PC-3 (cell line): ENCODE data around the gene ERCC5. TPM values are rescaled to one million over a fixed set of nuclear protein-coding genes. Genes with fewer than 3 reads are reported as not detected.

Experiments
- ATAC-seq: fragments of 200-7000 bp; cut with Tn5 transposase; 2 replicates; pipeline ENCODE4 v1.9.1; 2020; ENCODE audit warnings: mild to moderate bottlenecking, moderate library complexity
- BruUV-seq: library from RNA; stranded (reverse); fragments of 400-500 nt; replicated peaks from 2 replicates; lab custom pipeline; 2021; lab: Mats Ljungman, UMichigan
- CTCF ChIA-PET: fragments of 300-600 bp; sonication (Branson Sonifier 250); formaldehyde crosslinking; loops from one replicate; lab custom pipeline; 2022; ENCODE audit warnings: antibody characterized with exemption; lab: Charles Lee
- POLR2A ChIA-PET: fragments of 300-600 bp; sonication (Branson Sonifier 250); formaldehyde crosslinking; loops from one replicate; lab custom pipeline; 2022; ENCODE audit warnings: antibody characterized with exemption; ENCODE audit not compliant: unreplicated experiment; lab: Charles Lee
- DNase-seq: peaks from one replicate; pipeline ENCODE4 v3.0.0-alpha.2; 2015
- H2AFZ ChIP-seq: fragments of 300-600 bp; sonication (generic); 2 replicates; pipeline ENCODE4 v1.6.0; 2016; ENCODE audit warnings: antibody characterized with exemption, low read length
- H3F3A ChIP-seq: fragments of 300-600 bp; sonication (generic); one replicate; pipeline ENCODE4 v1.6.0; 2017; ENCODE audit warnings: antibody characterized with exemption, low read length, control low read depth, mild to moderate bottlenecking; ENCODE audit not compliant: unreplicated experiment
- H3K27ac ChIP-seq: fragments of 300-600 bp; sonication (generic); 2 replicates; pipeline ENCODE4 v1.5.1; 2016; ENCODE audit warnings: mild to moderate bottlenecking, low read length
- H3K27me3 ChIP-seq: fragments of 300-600 bp; sonication (generic); 2 replicates; pipeline ENCODE4 v1.6.1; 2016; ENCODE audit warnings: low read length, mixed read lengths
- H3K36me3 ChIP-seq: fragments of 300-600 bp; sonication (generic); 2 replicates; pipeline ENCODE4 v1.6.1; 2016; ENCODE audit warnings: low read depth, mixed run types, low read length, mixed read lengths
- H3K4me1 ChIP-seq: fragments of 300-600 bp; sonication (generic); 2 replicates; pipeline ENCODE4 v1.5.1; 2016; ENCODE audit warnings: low read length; ENCODE audit not compliant: insufficient read depth
- H3K4me2 ChIP-seq: fragments of 300-600 bp; sonication (generic); 2 replicates; pipeline ENCODE4 v1.6.0; 2016; ENCODE audit warnings: low read length
- H3K4me3 ChIP-seq: fragments of 300-600 bp; sonication (generic); 2 replicates; pipeline ENCODE4 v1.5.1; 2016; ENCODE audit warnings: mild to moderate bottlenecking, low read length, mixed read lengths
- H3K79me2 ChIP-seq: fragments of 300-600 bp; sonication (generic); 2 replicates; pipeline ENCODE4 v1.6.1; 2017; ENCODE audit warnings: low read length, mixed read lengths
- H3K9ac ChIP-seq: fragments of 300-600 bp; sonication (generic); 2 replicates; pipeline ENCODE4 v1.6.0; 2016; ENCODE audit warnings: mild to moderate bottlenecking, low read length
- H3K9me2 ChIP-seq: fragments of 300-600 bp; sonication (generic); replicated peaks from 2 replicates; pipeline ENCODE4 v1.6.1; 2016; ENCODE audit warnings: mixed run types, low read length, mixed read lengths
- H3K9me3 ChIP-seq: fragments of 300-600 bp; sonication (generic); 2 replicates; pipeline ENCODE4 v1.6.1; 2016; ENCODE audit warnings: low read length, mixed read lengths
- H4K20me1 ChIP-seq: fragments of 300-600 bp; sonication (generic); 2 replicates; pipeline ENCODE4 v1.6.1; 2016; ENCODE audit warnings: low read length, mixed read lengths
- CTCF ChIP-seq: fragments of 300-600 bp; sonication (generic); conservative IDR thresholded peaks from 2 replicates; pipeline ENCODE4 v1.5.1; 2017; ENCODE audit warnings: antibody characterized with exemption, low read depth, mild to moderate bottlenecking, low read length
- EZH2 ChIP-seq: fragments of 300-600 bp; sonication (generic); IDR thresholded peaks from one replicate; pipeline ENCODE4 v1.6.1; 2017; ENCODE audit warnings: antibody characterized with exemption, mild to moderate bottlenecking, low read length; ENCODE audit not compliant: unreplicated experiment
- EZH2phosphoT487 ChIP-seq: fragments of 300-600 bp; sonication (generic); IDR thresholded peaks from 2 replicates; pipeline ENCODE4 v1.6.1; 2018; ENCODE audit warnings: mild to moderate bottlenecking, antibody characterized with exemption, low read length, borderline replicate concordance
- intact Hi-C: fragments of 100-400 bp; cut with micrococcal nuclease; formaldehyde crosslinking; loops from 2 replicates; pipeline ENCODE4 v1.9.0; 2023
- total RNA-seq: library from RNA; depleted of rRNA; stranded (reverse); fragments of >200 nt; gene quantifications from 2 replicates; pipeline ENCODE4 v1.2.3, GENCODE V29; 2014; rRNA removed

ERCC5 gene
- total RNA-seq, 1 experiment from 2014 or later: 19.3 TPM

GRCh38 chr13:102915393-102915930 is 69.6 kb downstream of the ERCC5 start:
- H3K4me1 ChIP-seq: peaks cover 27% of the 10 kb centered on the region

GRCh38 chr13:102917019-102917418 is 71.2 kb downstream of the ERCC5 start:
- Histone ChIP-seq H4K20me1 (no peaks in the 10 kb centered on the region), H3K4me1 (peaks cover 12% of the 10 kb centered on the region), H3K4me3 (no peak overlapping the region), H3K9me2 (no peaks in the 10 kb centered on the region), H3K9ac (no peak overlapping the region), H3K27ac (no peak overlapping the region), H2AFZ (no peak overlapping the region), H3K79me2 (no peaks in the 10 kb centered on the region), H3F3A (no peaks in the 10 kb centered on the region), H3K36me3 (no peaks in the 10 kb centered on the region), H3K27me3 (peaks cover 4% of the 10 kb centered on the region; the same call in 1 of the 2 replicates), H3K9me3 (no peaks in the 10 kb centered on the region), H3K4me2 (no peak overlapping the region)
- ChIA-PET POLR2A (no interaction called here), CTCF (no interaction called here)
- intact Hi-C loops: no loop called here
- DNase-seq (no peak), ATAC-seq (no peak)
- BruUV-seq: no TSS peak
- no peak for TF ChIP-seq CTCF

More at GRCh38 chr13:102915393-102915930, 69.6 kb downstream of the ERCC5 start:
- CTCF ChIA-PET: interaction anchor here (0.6 kb wide), 1 partner anchor 12 kb away, joined by 4 read pairs; no protein-coding TSS in a partner anchor
- Histone ChIP-seq H3K9me3 (no peaks in the 10 kb centered on the region), H4K20me1 (no peaks in the 10 kb centered on the region), H2AFZ (no peak overlapping the region), H3K27me3 (no peaks in the 10 kb centered on the region), H3K27ac (no peak overlapping the region), H3K9ac (no peak overlapping the region), H3K4me3 (no peak overlapping the region), H3F3A (no peaks in the 10 kb centered on the region), H3K79me2 (no peaks in the 10 kb centered on the region), H3K9me2 (no peaks in the 10 kb centered on the region), H3K36me3 (no peaks in the 10 kb centered on the region), H3K4me2 (no peak overlapping the region)
- TF ChIP-seq EZH2: no peak
- TF ChIP-seq EZH2phosphoT487: no peak
- no peak for TF ChIP-seq CTCF
- intact Hi-C loops: no loop called here
- POLR2A ChIA-PET: no interaction called here
- BruUV-seq: no TSS peak
- no peak for DNase-seq
- no peak for ATAC-seq

GRCh38 chr13:102922184-102922583 is 76.4 kb downstream of the ERCC5 start:
- CTCF ChIA-PET: no interaction called here

More at GRCh38 chr13:102922184-102922583, 76.4 kb downstream of the ERCC5 start:
- Histone ChIP-seq H3K9me3 (no peaks in the 10 kb centered on the region), H4K20me1 (no peaks in the 10 kb centered on the region), H3K9me2 (no peaks in the 10 kb centered on the region), H3K4me1 (no peaks in the 10 kb centered on the region), H3K36me3 (no peaks in the 10 kb centered on the region), H3F3A (no peaks in the 10 kb centered on the region), H3K27ac (no peak overlapping the region), H3K27me3 (peaks cover 13% of the 10 kb centered on the region; the same call in 1 of the 2 replicates), H2AFZ (no peak overlapping the region), H3K4me2 (no peak overlapping the region), H3K9ac (no peak overlapping the region), H3K79me2 (no peaks in the 10 kb centered on the region), H3K4me3 (no peak overlapping the region)
- intact Hi-C loops: no loop called here
- DNase-seq (no peak), ATAC-seq (no peak)
- TF ChIP-seq EZH2 (no peak), EZH2phosphoT487 (no peak), CTCF (no peak)
- POLR2A ChIA-PET: no interaction called here
- no TSS peak for BruUV-seq

Other genes with a start within 250 kb of the ERCC5 start
- 16.1 and 30.4 TPM in 2 replicates for gene TPP2, start 249.0 kb upstream of the ERCC5 start, total RNA-seq
- not detected in 2 replicates for gene METTL21C, start 151.0 kb upstream of the ERCC5 start, total RNA-seq
- gene TEX30, start 72.2 kb upstream of the ERCC5 start, total RNA-seq: 15.3 and 16.7 TPM in 2 replicates
- 4.5 and 6.7 TPM in 2 replicates for gene POGLUT2, start 47.1 kb upstream of the ERCC5 start, total RNA-seq
- 6.0 and 6.7 TPM in 2 replicates for gene BIVM, start 46.9 kb upstream of the ERCC5 start, total RNA-seq
- gene SLC10A2, start 220.4 kb downstream of the ERCC5 start, total RNA-seq: not detected in 2 replicates